ENCODE data around the gene SPOPL.
A peak's percentile ranks its signal among the peaks of the same experiment; 100 is the strongest.

Gene SPOPL

DNA sequence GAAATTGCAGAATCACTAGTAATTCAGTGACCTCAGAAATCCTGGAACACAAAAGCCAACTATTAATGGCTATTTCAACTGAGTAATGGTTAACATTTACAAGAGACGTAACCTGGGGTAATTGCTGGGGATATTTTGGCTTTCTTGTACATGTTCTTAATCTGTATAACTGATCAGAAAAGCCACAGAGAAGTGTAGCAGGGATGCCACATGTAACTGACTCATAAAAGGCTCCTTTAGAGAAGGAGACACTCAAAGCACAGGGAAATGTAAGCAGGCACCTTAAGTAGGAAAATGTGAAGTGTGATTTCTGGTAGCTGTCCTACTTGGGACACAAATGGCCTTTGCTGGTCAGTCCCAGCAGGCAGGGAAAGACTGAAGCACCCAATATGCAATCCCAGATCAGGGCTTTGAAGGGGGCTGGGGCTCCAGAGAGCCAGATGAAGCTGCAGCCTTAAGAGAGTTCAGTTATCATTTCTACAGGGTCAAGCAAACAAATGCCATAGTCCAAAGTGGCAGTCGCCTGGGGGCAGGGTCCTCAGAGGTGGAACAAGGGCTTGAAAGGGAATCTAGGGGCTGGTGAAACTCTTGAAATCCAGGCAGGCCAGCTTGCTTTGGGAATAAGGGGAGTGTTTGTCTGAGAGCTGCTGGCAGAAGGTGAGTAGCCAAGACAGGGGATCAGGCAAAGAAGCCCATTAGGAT lies 7.2 kb upstream of the SPOPL start:
- TF ChIP-seq ZFX (IDR thresholded peaks at IDR 0.05; ENCODE audit: borderline replicate concordance), result no peak
- TF ChIP-seq, protein P1, sequence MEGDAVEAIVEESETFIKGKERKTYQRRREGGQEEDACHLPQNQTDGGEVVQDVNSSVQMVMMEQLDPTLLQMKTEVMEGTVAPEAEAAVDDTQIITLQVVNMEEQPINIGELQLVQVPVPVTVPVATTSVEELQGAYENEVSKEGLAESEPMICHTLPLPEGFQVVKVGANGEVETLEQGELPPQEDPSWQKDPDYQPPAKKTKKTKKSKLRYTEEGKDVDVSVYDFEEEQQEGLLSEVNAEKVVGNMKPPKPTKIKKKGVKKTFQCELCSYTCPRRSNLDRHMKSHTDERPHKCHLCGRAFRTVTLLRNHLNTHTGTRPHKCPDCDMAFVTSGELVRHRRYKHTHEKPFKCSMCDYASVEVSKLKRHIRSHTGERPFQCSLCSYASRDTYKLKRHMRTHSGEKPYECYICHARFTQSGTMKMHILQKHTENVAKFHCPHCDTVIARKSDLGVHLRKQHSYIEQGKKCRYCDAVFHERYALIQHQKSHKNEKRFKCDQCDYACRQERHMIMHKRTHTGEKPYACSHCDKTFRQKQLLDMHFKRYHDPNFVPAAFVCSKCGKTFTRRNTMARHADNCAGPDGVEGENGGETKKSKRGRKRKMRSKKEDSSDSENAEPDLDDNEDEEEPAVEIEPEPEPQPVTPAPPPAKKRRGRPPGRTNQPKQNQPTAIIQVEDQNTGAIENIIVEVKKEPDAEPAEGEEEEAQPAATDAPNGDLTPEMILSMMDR (IDR thresholded peaks at IDR 0.05), result no peak
- no peak overlapping the region for H3K27ac ChIP-seq

DNA sequence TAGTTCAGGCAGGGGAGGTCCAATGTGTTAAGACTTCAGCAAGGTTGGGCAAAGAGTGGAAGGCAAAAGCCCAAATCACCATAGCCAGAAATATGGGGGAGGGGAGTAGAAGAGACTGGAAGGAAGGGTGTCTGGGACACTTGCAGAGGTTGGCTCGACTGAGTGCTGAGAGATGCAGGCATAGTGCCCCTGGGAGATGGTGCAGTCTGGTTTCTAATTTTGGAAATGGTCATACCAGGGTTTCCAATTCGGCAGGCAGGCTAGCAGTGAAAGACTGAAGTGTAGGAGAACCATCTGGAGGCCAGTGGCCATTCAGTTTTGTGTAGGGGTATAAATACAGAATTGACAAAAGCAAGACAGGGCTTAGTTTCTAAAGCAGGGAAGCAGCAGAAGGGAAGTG lies 6.2 kb upstream of the SPOPL start:
- TF ChIP-seq, protein P1 (IDR thresholded peaks at IDR 0.05), result no peak
- no peak overlapping the region for H3K27ac ChIP-seq

DNA sequence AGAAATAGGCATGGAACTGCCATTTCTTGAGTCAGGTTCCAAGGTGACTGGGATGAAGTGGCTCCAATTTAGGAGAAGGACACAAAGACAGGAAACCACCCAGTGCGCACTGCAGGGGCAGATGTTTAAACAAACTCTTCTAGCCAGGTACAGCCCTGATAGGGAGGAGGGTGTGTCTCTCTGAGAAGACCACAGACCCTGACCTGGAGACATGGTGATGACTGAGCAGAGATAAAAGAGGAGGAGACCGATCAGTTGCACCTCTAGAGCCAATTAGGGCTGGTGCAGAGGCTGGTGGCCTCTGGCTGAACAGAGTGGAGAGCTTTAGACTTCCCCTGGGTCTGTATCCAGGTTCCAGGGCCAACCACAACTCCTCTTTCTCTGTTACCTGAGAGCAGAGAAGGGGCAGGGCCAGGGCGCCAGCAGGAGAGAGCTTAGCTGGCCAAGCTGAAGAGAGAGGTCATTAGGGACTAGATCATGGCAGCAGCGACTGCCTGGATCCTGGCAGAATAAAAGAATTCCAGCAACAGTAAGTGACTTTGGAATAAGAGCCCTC lies 5.4 kb upstream of the SPOPL start:
- TF ChIP-seq, protein P1 (IDR thresholded peaks at IDR 0.05), result no peak
- TF ChIP-seq ZFX (IDR thresholded peaks at IDR 0.05; ENCODE audit: borderline replicate concordance), result no peak
- no peak overlapping the region for H3K27ac ChIP-seq

DNA sequence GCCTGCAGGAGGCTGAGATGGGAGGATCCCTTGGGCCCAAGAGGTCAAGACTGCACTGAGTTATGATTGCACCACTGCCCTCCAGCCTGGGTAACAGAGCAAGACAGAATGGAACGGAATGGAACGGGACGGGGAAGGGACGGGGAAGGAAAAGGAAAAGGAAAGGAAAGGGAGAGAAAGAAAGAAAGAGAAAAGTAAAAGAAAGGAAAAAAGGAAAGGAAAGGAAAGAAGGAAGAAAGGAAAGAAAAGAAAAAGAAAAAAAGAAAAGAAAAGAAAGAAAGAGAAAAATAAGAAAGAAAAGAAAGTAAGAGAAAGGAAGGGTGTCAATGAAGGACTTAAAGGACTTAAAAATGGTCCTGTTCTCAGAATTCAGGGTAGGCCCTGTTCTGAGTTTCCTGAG lies 4.3 kb upstream of the SPOPL start:
- H3K27ac ChIP-seq, result no peak overlapping the region
- TF ChIP-seq ZFX (IDR thresholded peaks at IDR 0.05; ENCODE audit: borderline replicate concordance), result no peak

DNA sequence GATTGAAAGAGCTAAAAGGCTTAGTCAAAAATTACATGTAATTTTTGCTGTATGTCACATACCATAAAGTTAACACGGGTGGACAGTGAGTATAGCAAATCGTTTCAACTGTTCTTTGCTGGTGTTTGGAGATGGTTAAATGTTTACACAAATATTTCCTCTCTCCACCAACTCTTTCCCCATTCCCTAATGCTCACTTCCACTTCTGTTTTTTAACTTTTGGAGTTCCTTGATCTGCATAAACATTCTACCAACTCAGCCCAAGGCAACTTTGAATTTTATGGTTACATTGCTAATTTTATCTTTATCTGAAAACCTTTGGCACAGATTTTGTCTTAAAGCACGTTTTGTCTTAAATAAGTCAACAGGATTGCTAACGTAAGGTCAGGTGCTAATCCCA lies 1.9 kb upstream of the SPOPL start:
- no peak overlapping the region for H3K27ac ChIP-seq
- TF ChIP-seq, protein P1 (IDR thresholded peaks at IDR 0.05), result no peak
- TF ChIP-seq ZFX (IDR thresholded peaks at IDR 0.05; ENCODE audit: borderline replicate concordance), result no peak

DNA sequence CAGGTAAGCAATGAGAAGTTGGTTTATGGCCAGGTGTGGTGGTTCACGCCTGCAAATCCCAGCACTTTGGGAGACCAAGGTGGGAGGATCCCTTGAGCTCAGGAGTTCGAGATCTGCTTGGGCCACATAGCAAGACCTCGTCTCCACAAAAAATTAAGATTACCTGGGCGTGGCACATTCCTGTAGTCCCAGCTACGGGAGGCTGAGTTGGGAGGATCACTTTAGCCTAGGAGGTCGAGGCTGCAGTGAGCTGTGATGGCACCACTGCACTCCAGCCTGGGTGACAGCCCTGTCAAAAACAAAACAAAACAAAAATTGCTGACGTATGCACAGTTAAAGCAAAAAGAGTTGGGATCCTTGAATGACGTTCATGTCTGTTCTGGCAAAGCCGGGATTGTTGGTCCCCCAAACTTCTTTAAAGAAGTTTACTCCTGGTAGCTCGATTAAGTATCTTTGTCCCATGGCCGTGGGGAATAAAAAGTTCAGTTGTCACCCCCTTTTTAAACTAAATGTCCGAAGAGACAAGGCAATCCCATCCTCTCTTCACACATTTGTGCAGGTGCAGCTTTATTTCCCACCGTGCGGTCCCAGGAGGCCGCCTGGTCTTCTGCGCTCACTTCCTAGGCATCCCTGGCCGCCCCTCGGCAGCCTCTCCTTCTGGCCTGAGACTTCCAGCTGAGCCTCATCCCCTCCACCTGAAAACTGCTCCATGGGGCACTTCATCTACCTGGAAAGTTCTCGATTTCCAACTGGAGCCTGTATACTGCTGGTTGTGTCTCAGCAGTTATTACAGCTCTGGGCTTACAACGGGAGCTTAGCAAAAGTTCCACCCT lies 762 bp upstream of the SPOPL start:
- peak overlapping the region; percentile 89 for H3K27ac ChIP-seq
- TF ChIP-seq ZFX (IDR thresholded peaks at IDR 0.05; ENCODE audit: borderline replicate concordance), result no peak
- TF ChIP-seq, protein P1 (IDR thresholded peaks at IDR 0.05), result no peak

DNA sequence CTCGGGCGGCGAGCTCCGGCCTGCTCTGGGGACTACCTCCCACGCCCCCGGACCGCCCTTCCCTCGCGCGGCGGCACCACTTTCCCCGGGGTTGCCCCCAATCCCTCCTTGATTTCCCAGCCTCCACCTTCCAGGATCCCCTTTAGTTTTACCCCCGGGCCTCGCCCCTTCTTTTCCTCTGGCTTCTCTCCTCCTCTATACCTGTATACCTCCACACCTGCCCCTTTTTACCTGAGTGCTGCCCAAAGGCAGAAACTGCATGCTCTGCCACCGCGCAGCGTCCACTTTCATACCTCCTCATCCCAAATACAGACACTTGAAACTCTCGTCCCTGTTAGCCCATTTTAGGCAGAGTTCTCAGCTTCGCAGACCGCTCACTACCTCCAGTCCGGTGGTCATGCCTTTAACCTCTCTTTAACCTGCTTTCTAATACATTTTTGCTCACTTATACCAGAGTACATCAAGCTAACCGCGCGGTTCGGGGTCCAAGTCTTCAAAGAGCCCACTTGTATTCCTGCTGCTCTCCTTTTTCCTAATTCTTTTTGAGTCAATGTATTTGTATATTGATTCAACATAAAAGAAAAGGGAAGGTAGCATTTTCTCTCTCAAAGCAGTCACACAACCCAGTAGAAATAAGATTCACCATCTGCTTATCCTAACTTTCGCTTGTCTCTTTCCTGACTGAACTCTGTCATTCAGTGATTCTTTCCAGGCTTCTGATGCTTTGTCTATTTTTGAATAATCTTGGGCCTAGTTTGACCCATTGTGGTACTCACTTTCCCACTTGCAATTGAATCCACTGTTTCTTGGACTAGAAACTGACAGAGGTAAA lies 901 bp downstream of the SPOPL start:
- H3K27ac ChIP-seq, result peak overlapping the region; percentile 89
- TF ChIP-seq ZFX (IDR thresholded peaks at IDR 0.05; ENCODE audit: borderline replicate concordance), result no peak
- TF ChIP-seq, protein P1 (IDR thresholded peaks at IDR 0.05), result no peak

All from 22Rv1 (cell line).